DMS79 treated with DMSO at 0.1 percent for 48 hours (cell line): ENCODE results near the gene RABGAP1L.
"Not testable (repeated sequence)": the region's sequence is repeated elsewhere in the genome, so short reads cannot be mapped to it uniquely, and the experiment has no call there.

ENCODE experiments used
- DNase-seq: peaks from one replicate; lab custom pipeline; 2025; lab: John Stamatoyannopoulos, UW

RABGAP1L gene

GRCh38 chr1:174815036-174815435 is 655.7 kb downstream of the RABGAP1L start:
- DNase-seq = no peak

- no peak for DNase-seq
Measured at GRCh38 chr1:174815474-174815908, 656.2 kb downstream of the RABGAP1L start.

- DNase-seq = not testable (repeated sequence)
Measured at GRCh38 chr1:174816621-174817020, 657.3 kb downstream of the RABGAP1L start.

- no peak for DNase-seq
Measured at GRCh38 chr1:174818014-174818616, 658.8 kb downstream of the RABGAP1L start.

GRCh38 chr1:174818951-174819350 is 659.6 kb downstream of the RABGAP1L start:
- DNase-seq = no peak

GRCh38 chr1:174819596-174819995 is 660.3 kb downstream of the RABGAP1L start:
- no peak for DNase-seq

- no peak for DNase-seq
Measured at GRCh38 chr1:174825127-174825526, 665.8 kb downstream of the RABGAP1L start.

- no peak for DNase-seq
Measured at GRCh38 chr1:174825806-174826205, 666.5 kb downstream of the RABGAP1L start.

- DNase-seq = no peak
Measured at GRCh38 chr1:174828264-174828663, 668.9 kb downstream of the RABGAP1L start.

GRCh38 chr1:174829990-174830389 is 670.7 kb downstream of the RABGAP1L start:
- DNase-seq = no peak

GRCh38 chr1:174836543-174836942 is 677.2 kb downstream of the RABGAP1L start:
- no peak for DNase-seq

GRCh38 chr1:174837386-174837785 is 678.1 kb downstream of the RABGAP1L start:
- no peak for DNase-seq

GRCh38 chr1:174839211-174839610 is 679.9 kb downstream of the RABGAP1L start:
- no peak for DNase-seq

- DNase-seq = no peak
Measured at GRCh38 chr1:174841747-174842146, 682.4 kb downstream of the RABGAP1L start.

GRCh38 chr1:174848593-174849560 is 689.6 kb downstream of the RABGAP1L start:
- not testable (repeated sequence) for DNase-seq

- DNase-seq = no peak
Measured at GRCh38 chr1:174850726-174851125, 691.4 kb downstream of the RABGAP1L start.

- DNase-seq = no peak
Measured at GRCh38 chr1:174858301-174858700, 699.0 kb downstream of the RABGAP1L start.

GRCh38 chr1:174870319-174870718 is 711.0 kb downstream of the RABGAP1L start:
- no peak for DNase-seq

- DNase-seq = no peak
Measured at GRCh38 chr1:174871886-174872285, 712.6 kb downstream of the RABGAP1L start.

- DNase-seq = no peak
Measured at GRCh38 chr1:174872615-174873058, 713.3 kb downstream of the RABGAP1L start.

GRCh38 chr1:174874331-174875053 is 715.2 kb downstream of the RABGAP1L start:
- no peak for DNase-seq

GRCh38 chr1:174875306-174875705 is 716.0 kb downstream of the RABGAP1L start:
- DNase-seq = peak; percentile 31
